DMS53 (cell line): ENCODE data around the gene MEF2B.

ENCODE experiments used
- DNase-seq: peaks from one replicate; lab custom pipeline; 2025; lab: John Stamatoyannopoulos, UW

MEF2B gene

DNA sequence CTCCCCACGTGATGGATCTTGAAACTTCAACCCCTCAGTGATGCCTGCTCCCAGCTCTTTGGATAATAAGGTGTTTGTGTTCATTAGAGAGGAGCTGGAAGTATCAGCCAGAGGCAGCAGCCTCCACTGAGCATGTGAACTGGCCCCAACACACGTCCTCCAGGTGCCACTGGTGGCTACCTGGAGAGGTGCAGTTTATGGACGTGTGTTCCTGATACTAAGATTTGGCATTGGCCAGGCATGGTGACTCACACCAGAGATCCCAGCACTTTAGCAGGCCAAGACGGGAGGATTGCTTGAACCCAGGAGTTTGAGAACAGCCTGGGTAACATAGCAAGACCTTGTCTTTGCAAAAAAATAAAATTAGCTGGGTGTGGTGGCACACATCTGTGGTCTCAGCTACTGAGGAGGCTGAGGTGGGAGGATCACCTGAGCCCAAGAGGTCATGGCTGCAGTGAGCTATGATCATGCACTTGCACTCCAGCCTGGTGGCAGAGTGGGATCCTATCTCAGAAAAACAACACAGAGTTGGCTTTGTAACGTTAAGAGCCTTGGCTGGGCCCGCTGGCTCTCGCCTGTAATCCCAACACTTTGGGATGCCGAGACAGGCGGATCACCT lies 71.9 kb downstream of the MEF2B start:
- no peak for DNase-seq

DNA sequence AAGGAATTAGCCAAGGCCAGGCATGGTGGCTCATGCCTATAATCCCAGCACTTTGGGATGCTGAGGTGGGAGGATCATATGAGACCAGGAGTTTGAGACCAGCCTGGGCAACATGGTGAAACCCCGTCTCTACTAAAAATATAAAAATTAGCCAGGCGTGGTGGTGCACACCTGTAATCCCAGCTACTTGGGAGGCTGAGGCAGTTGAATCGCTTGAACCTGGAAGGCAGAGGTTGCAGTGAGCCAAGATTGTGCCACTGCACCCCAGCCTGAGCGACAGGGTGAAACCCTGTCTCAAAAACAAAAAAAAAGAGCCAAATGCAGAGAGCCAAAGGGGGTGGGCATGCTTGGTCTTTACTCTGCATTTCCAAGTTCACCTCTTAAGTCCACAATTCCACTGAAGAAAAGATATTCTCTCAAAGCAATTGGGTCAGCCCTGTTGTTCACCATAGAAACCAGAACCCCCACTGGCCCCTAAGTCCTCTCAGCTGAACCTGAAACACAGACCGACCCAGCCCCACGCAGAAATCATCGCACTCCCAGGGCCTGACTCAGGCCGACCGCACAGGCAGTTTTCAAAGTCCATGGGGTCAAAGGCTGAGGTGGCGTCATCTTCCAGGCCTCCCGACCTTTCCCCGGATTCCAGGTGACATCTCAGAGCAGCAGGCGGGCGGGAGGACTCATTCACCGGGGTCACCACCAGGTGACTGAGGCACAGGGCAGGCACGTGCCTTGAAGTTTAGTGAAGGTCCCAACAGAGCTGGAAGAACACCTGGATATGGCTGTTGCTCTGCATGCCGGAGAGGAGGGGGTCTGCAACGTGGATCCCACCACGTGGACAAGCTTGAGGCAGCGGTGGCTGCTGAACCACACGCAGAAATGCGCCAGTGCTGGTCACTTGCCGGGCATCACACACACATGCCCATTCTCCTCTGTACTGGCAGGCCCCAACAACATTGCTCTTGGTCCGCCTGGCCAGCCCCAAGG lies 73.1 kb downstream of the MEF2B start:
- no peak for DNase-seq

DNA sequence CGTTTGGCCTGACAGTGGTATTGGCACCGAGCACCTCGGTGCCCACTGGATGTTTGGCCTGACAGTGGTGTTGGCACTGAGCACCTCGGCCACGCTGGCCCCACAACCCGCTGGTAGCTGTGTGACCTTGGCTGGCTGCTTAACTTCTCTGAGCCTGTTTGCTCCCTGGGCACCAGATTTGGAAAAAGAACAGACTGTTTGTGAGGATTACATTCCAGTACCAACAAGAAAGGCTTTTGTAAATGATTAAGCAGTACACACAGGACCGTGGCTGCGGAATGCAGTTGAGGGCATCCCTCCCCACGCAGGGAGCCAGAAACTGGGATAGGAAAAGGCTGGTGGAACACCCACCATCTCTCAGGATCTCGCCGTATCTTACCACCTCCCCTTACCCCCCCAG lies 74.4 kb downstream of the MEF2B start:
- DNase-seq: no peak
